HG03159 (cell line): Measurements from ENCODE around the gene FANCC.
"Not testable (repeated sequence)": the region's sequence is repeated elsewhere in the genome, so short reads cannot be mapped to it uniquely, and the experiment has no call there.

Experiments used
- ATAC-seq: cut with Tn5 transposase; IDR thresholded peaks from one replicate; pipeline ENCODE4 v1.9.1; 2021; ENCODE audit warnings: mild to moderate bottlenecking, moderate library complexity; ENCODE audit not compliant: unreplicated experiment

The FANCC gene

DNA sequence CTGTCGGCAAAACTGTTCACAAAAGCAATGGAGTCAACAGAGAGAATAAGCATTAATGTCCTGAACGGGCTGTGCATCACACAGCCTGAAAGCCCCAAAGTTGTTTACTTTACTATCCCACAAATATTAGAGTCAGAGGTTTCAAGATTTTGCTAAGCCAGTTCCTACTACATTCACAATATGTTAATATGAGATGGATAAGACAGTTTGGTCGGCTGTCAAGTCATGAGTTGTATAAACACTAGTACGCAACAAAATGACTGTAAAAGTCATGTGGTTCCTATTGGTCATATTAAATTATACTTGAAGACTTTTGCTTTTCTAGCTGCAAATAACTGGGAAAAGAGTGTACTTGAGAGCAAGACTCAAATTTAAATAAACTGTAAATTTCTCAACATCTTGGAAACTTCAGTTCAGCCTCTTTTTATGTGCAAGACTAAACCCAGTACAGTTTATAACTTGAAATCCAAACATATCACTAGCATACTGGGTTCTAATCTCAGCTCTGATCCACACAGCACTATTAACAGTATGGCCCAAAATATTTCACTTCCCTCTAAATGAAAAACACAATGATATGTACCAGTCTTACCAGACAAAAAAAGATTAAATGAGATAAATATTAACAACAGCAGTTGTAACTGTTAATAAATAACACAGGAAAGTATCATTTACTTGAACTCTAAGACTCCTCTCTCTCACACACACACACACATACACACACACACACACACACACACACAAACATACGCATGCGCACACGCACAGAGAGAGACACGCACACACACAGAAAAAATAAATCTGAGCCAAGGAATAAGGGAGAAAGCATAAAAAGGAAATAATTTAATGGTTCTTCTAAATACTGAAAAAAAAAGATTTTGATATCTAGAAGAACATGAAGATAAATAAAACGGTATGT lies 33.1 kb downstream of the FANCC start:
- no peak for ATAC-seq

DNA sequence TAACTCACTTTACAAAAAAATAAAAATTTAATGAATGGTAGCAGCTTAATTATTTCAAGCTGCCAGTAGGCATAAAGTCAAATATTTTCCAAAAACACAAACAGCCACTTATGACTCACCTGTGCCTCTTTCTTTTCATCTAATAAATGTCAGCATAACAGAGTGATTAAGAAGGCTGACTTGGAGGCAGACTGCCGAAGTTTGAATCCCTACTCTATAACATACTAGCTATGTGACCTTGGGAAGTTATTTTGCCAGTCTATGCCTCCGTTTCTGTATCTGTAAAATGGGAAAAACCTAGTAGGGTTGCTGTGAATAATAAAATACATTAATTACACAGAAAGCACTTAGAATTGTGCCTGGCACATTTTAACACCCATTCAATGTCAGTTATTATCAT lies 33.8 kb downstream of the FANCC start:
- no peak for ATAC-seq

DNA sequence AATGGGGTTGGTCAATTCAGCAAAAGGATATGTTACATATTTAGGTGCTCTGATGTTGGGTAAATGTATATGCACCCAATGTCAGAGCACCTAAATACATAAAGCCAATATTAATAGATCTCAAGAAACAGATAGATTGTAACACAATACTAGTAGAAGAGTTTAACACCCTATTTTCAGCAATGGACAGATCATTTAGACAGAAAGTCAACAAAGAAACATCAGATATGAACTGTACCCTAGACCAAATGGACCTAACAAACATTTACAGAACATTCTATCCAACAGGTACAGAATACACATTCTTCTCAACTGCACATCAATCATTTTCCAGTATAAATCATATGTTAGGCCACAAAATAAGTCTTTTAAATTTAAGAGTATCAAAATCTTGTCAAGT lies 35.2 kb downstream of the FANCC start:
- no peak for ATAC-seq

DNA sequence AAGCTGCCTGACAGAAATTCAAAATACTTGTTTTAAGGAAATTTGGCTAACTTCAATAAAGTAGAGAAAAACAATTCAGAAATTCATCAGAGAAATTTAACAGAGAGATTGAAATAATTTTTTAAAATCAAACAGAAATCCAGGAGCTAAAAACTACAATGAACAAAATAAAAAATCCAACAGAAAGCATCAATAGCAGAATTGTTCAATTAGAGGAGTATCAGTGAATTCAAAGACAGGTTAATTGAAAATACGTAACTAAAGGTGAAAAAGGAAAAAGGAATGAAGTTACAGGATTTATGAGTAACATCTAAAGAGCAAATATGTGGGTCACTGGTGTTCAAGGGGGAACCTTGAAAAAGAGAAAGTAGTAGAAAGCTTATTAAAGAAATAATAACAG lies 36.8 kb downstream of the FANCC start:
- ATAC-seq: no peak

DNA sequence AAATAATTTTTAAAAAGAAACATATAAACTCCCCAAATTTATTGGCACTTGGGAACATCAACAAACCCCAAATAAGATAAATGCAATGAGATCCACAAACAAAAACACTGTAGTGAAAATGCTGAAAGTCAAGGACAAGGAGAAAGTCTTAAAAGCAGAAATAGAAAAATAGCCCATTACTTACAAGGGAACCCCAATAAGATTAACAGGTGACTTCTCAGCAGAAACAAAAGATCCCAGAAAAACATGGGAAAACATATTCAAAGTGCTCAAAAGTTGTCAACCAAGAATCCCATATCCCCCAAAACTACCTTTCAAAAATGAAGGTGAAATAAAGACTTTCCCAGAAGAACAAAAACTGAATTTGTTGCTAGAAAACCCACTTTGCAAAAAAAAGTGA lies 40.0 kb downstream of the FANCC start:
- ATAC-seq: no peak

DNA sequence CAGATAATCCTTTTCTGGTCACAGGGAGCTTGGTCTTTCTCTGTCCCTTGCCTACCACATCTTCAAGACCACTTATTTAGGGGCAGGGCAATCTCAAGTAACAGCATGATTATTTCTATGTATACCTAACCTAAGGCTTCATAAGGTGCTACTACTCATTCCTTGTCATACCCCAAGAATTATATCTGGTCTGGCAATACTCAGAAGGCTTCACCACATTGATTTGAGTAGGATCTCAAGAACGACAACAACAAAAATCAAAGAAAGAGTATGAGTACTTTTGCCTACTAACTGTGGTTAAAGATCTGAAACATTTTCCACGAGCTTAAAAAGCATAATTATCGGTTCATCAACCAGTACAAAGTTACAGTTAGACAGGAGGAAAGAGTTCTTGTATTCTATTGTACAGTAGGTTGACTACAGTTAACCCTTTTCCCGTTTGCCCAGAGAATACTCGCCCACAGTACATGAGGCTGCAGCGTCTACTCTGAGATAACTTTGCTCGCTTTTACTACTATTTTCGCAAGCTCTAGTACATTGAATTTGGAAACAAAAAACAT lies 41.0 kb downstream of the FANCC start:
- ATAC-seq: no peak

DNA sequence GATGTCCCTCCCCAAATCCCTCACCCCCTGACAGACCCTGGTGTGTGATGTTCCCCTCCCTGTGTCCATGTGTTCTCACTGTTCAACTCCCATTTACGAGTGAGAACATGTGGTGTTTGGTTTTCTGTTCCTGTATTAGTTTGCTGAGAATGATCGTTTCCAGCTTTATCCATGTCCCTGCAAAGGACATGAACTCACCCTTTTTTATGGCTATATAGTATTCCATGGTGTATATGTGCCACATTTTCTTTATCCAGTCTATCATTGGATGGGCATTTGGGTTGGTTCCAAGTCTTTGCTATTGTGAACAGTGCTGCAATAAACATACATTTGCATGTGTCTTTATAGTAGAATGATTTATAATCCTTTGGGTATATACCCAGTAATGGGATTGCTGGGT lies 43.3 kb downstream of the FANCC start:
- not testable (repeated sequence) for ATAC-seq

DNA sequence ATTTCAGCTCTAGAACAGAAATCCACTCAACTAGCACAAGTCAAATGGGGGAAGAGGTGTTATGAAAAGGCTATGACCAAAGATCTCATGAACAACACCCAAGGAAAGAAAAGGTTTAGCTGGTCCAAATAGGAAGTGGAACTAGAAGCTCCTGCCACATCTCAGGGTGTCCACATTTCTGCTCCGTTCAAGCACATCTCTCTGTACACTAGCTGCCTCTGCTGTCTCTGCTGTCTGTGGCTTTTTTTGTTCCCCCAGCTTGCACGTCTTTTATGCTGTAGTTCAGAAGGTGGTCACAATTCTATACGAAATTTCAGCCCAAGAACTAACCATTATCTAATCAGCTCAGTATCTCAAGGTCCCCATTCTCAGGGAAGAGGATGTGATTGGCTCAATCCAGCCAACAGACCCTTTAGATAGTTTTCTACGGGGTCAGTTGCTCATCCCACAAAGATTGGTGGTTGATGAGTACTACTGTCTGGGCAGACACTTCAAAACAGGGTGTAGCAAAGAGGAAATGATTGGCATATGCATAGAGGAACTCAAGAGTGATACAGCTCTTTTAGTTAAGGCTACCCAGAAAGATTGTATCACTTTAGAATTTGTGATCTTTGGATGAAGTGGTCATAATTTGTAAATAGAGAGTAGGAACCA lies 44.0 kb downstream of the FANCC start:
- no peak for ATAC-seq

DNA sequence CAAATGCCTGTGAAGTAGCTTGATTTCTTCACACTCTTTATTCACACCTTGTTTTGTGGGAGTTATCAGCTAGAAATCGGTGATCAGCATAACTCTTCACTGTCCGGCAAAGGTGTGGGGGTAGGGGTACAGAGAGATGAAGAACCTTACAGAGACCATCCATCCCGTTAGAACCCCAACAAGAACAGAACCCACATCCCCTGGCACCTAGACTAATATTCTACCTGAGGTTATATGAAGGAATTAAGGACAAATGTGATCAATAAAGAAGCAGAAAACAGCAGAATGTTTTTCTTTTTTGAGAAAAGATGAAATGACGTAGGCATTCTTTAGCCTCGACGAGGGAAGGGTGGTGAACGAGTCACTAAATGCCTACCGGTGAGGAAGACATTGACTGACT lies 44.7 kb downstream of the FANCC start:
- ATAC-seq: no peak

DNA sequence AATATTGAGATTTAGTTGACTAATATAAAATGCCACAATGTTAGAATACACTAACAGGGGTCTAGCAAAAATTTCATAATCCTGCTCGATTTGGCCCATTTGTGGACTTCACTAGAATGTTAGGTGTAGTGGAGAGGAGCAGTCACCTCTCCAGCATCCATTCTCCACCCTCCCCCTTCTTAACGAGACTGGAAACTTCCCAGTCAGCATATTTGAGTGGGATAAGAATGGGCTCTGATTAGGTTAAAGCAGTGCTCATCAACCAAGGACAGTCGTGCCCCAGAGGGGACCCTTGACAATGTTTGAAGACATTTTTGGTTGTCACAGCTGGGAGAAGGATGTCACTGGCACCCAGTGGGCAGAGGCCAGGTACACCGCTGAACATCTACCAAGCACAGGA lies 46.7 kb downstream of the FANCC start:
- ATAC-seq: no peak

DNA sequence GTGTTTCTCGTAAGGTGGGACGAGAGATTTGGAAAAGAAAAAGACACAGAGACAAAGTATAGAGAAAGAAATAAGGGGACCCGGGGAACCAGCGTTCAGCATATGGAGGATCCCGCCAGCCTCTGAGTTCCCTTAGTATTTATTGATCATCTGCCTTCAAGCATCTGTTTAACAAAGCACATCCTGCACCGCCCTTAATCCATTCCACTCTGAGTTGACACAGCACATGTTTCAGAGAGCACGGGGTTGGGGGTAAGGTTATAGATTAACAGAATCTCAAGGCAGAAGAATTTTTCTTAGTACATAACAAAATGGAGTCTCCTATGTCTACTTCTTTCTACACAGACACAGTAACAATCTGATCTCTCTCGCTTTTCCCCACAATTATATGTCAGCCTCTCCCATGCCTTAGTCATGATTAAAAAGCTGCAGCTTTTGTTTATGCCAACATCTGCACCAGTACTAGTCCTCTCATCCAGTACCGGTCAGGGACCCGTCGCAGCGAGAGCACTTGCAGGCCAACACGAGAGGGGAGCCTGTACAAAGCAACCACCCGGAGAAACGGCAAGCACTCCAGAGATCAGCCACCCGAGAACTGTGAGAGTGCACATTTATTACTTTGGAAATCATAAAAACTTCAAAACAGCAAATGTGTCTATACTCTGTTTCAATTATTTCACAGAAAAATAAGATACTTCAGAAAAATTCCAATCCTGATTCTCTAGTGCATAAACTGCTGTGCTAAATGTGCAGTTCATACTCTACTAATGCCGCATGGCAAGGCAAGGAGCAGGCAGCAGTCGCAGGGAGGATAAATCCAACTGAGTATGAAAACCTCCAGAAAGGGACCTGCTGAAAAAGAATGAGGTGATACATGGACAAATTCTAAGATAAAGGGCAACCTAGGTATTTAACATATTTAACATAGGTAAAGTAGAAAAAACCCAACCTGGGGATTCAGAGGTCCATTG lies 47.4 kb downstream of the FANCC start:
- ATAC-seq: not testable (repeated sequence)

DNA sequence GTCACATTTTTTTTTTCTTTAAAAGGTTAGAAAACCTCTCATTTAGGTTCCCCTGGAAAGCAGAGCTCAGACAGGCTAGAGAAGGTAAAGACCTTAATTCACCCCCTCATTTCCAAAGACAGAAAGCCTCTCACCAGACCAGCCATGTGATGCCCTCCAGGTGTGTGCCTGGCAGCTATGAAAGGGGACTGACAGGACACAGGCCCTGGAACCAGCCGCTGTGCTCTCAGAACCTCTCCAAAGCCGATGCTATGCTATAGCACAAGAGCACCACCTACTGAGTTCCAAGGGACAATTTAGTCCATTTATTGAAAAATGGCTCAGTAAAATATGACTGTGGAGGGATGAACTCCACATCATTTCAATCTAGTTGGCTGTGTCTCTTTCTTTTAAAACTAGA lies 48.8 kb downstream of the FANCC start:
- no peak for ATAC-seq

DNA sequence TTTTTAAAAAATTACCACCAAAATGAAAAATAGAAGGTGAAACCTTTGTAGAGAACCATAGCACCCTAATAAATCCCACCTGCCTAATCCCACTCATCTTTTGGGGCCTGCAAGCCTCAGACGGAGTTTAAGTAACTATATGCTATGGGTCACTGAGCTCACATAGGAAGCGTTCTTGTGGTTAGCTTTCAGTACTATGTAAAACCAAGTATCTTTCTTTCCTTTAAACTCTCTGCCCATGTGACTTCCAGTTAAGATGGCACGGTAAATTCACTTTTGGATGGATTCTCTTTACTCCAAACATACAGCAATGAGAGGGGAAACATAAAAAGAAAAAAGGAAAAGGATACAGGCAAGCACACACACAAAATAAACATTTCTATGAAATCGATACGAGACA lies 50.9 kb downstream of the FANCC start:
- peak; percentile 73 for ATAC-seq

DNA sequence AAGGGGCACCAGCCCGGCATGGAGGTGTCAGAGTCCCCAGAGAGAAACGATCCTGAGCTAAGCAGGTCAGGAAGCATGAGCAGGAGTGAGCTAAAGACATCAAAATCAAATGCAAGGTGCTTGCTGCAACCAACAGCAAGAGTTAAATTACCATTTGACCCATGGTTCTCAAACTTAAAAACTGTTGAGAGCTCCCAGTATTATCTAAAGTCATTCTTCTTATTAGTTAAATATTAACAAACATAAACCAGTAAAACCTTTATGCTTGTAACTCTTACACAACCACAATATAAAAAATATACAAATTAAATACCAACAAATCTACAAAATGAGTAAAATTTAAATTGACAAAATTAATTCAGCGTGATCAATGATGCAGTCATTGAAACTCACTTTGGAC lies 51.5 kb downstream of the FANCC start:
- no peak for ATAC-seq

DNA sequence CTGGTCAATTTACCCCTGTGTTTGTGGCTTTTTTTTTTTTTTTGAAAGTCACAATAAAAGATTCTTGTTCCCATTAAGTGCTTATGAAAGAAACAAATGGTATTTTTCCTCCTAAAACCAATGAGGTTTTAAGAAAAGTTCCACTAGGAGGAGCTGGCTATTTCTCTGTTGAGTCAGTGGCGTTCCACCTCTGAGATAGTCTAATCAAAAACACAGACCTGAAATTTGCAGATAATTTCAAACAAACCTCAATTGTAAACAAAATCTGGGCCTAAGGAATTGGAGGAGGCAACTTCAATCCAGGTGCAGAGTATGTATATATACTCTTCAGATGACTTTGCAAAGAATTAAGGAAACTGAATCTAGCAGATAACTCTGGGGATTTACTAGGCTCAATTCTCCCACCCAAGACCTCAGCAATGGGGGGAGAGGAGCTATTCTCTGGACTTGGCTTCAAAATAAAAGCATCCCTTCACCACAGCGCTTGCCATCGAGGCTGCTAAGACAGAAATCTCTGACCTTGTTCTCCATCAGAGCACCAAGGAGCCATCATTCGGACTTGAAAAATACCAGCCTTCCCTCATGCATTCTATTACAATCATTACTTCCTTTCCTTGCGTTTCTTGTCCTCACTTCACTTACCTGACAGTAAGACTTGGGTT lies 52.4 kb downstream of the FANCC start:
- ATAC-seq: no peak

DNA sequence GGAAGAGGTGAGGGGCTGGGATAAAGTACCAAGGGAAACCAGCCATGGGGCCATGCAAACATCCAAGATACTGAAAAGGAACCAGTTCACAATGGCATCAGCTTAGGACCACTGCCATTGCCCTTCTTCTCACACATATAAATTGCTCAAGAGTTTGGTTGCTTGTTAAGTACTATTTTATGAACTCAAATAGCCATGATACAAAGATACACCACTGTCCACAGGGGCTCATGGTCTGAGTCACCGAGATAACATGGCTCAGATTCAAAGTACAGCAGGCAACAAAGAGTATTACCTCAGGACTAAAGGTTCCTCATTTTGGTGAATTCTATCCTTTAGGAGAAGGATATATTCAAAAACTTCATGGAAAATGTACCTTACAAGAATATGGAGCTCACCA lies 55.6 kb downstream of the FANCC start:
- no peak for ATAC-seq

DNA sequence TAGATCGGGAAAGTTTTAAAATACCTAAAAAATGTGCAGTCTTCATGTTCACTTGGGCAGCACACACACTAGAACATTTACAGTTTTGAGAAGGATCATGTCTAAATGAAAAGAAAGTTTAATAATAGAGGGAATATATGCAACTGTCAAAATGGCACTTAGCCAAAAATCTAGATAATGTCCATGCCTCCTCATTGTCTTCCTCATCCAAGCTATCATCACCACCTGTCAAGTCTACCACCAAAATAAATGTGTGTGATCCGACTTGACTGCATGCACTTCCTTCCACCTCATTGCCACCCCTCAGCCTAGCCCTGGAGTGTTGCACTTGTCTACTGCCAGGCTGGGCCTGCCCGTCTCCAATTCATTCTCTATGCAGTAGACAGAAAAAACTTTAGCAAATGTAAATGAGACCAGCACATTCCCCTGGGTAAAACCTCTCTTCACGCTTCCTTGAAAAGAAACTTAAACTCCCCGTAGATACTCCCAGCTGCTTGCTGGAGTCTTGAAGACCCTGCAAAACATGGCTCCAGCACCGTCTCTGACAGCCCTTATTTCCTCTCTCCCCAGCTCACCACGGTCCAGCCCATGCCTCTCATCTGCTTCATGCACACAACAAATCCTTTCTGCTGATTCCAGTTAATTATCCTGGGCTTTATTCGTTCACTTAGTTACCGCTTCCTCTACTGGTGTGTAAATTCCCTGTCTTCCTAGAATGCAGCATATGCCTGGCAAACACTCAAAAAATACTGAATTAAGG lies 66.9 kb downstream of the FANCC start:
- ATAC-seq: no peak

DNA sequence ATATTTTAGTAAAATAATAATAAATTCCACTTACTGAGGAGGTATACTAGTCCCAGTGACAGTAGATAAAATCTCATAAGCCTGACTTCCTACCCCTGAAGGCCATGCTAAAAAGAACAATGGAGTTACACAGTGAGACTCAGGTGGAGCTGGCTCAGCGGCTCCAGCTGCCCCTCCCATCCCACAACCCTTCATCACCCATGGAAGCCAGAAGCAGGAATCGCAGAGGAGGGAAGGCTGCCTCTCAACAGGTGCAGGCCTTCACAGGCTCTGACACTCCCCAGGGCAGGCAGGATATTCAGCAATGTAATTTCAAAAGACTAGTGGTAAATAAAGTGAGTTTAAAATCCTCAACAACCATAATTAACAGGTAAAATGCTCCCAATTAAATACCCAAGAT lies 67.5 kb downstream of the FANCC start:
- ATAC-seq: no peak

DNA sequence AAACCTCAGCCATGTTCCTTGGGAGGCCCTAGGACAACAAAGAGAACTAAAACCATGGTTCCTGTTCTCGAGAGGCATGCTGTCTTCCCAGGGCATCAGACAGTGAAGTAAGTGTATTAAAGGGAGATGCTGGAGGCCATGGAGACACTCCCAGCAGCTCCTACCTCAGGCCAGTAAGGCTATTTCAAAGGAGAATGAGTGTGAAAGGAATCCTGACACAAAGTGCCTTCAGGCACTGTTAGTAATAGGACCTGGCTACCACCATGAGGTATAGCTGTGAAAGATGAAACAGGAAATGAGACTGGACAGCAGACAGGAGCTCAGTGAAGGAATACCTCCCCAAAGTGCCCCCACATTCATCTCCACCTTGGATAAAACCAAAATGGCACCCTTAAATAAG lies 71.0 kb downstream of the FANCC start:
- no peak for ATAC-seq

DNA sequence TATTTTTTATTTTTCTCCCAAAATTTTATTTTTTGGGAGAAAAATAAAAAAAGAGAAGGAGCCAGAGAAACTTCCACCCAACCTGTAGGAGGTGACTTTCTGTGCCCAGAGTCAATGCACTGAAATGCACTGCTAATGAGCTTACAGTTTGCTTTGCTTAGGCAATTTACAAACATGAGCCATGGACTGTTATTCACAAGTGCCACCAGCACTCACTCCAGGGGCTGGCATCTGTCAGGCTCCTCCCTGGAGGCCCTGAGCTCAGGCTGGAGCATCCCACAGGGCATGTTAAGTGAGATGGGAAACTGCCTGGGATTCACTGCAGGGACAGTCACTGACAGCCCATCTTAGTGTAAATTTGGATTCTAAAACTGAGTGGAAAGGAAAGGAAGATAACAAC lies 74.9 kb downstream of the FANCC start:
- ATAC-seq: no peak
